ENCODE measurements around the gene MAPKAP1. TPM values are rescaled to one million over a fixed set of nuclear protein-coding genes. Genes with fewer than 3 reads are reported as not detected.

MAPKAP1 gene
- total RNA-seq, 2 experiments from 2014 or later, result 66.2 to 78.8 TPM

GRCh38 chr9:125672876-125673275 lies 34.1 kb downstream of the MAPKAP1 start:
- ChIA-PET POLR2A (interaction anchor here (0.6 kb wide), 1 partner anchor 15 kb away, joined by 4 read pairs; no protein-coding TSS in a partner anchor), CTCF (ENCODE audit: unreplicated experiment) (no interaction called here)
- Histone ChIP-seq H3K36me3 (ENCODE audit: insufficient read depth, low read length) (peaks cover 21% of the 10 kb centered on the region; the same call in 1 of the 2 replicates), H3K9me2 (ENCODE audit: insufficient read depth, low read length) (no peaks in the 10 kb centered on the region), H3K4me1 (ENCODE audit: insufficient read depth, low read length, poor library complexity, severe bottlenecking) (no peaks in the 10 kb centered on the region), H3K27ac (ENCODE audit: low read depth, low read length, poor library complexity, severe bottlenecking) (no peak overlapping the region), H2AFZ (ENCODE audit: low read length) (no peak overlapping the region), H3K4me3 (ENCODE audit: low read depth, low read length, poor library complexity, severe bottlenecking) (no peak overlapping the region), H3K9me3 (ENCODE audit: low read length) (no peaks in the 10 kb centered on the region), H3K4me2 (ENCODE audit: low read length) (no peak overlapping the region), H3K79me2 (ENCODE audit: insufficient read depth, low read depth, low read length) (no peaks in the 10 kb centered on the region), H4K20me1 (ENCODE audit: insufficient read depth, low read length) (peaks cover 16% of the 10 kb centered on the region; the same call in 1 of the 2 replicates)
- no TSS peak for BruUV-seq (replicated peaks)
- TF ChIP-seq EZH2phosphoT487 (IDR thresholded peaks at IDR 0.05; ENCODE audit: borderline replicate concordance, low read depth, low read length), result no peak
- no peak for TF ChIP-seq CTCF (conservative IDR thresholded peaks at IDR 0.05; ENCODE audit: low read length)
- intact Hi-C loops (cut with micrococcal nuclease; ENCODE audit: unreplicated experiment), result no loop called here
- no peak for DNase-seq (ENCODE audit: low spot score)

GRCh38 chr9:125663127-125663526 lies 43.9 kb downstream of the MAPKAP1 start:
- Histone ChIP-seq H2AFZ (ENCODE audit: low read length) (no peak overlapping the region), H3K9me3 (ENCODE audit: low read length) (no peaks in the 10 kb centered on the region), H3K4me2 (ENCODE audit: low read length) (no peak overlapping the region), H3K9me2 (ENCODE audit: insufficient read depth, low read length) (no peaks in the 10 kb centered on the region), H3K27ac (ENCODE audit: low read depth, low read length, poor library complexity, severe bottlenecking) (no peak overlapping the region), H4K20me1 (ENCODE audit: insufficient read depth, low read length) (no peaks in the 10 kb centered on the region), H3K79me2 (ENCODE audit: insufficient read depth, low read depth, low read length) (no peaks in the 10 kb centered on the region), H3K4me1 (ENCODE audit: insufficient read depth, low read length, poor library complexity, severe bottlenecking) (no peaks in the 10 kb centered on the region), H3K4me3 (ENCODE audit: low read depth, low read length, poor library complexity, severe bottlenecking) (no peak overlapping the region), H3K36me3 (ENCODE audit: insufficient read depth, low read length) (peaks cover 11% of the 10 kb centered on the region)
- DNase-seq (ENCODE audit: low spot score), result no peak
- TF ChIP-seq CTCF (conservative IDR thresholded peaks at IDR 0.05; ENCODE audit: low read length) (no peak), EZH2phosphoT487 (IDR thresholded peaks at IDR 0.05; ENCODE audit: borderline replicate concordance, low read depth, low read length) (no peak)
- intact Hi-C loops (cut with micrococcal nuclease; ENCODE audit: unreplicated experiment), result no loop called here
- POLR2A ChIA-PET, result no interaction called here
- BruUV-seq (replicated peaks), result no TSS peak
- CTCF ChIA-PET (ENCODE audit: unreplicated experiment), result no interaction called here

- intact Hi-C loops (cut with micrococcal nuclease; ENCODE audit: unreplicated experiment), result no loop called here
- no peak overlapping the region for H3K4me3 ChIP-seq (ENCODE audit: low read depth, low read length, poor library complexity, severe bottlenecking)
- H3K36me3 ChIP-seq (ENCODE audit: insufficient read depth, low read length), result peaks cover 9% of the 10 kb centered on the region
- POLR2A ChIA-PET, result interaction anchor here (0.6 kb wide), 1 partner anchor 854 kb away, joined by 3 read pairs; no protein-coding TSS in a partner anchor
- BruUV-seq (replicated peaks), result no TSS peak
- no peak overlapping the region for H3K27ac ChIP-seq (ENCODE audit: low read depth, low read length, poor library complexity, severe bottlenecking)
- H3K4me2 ChIP-seq (ENCODE audit: low read length), result no peak overlapping the region
- H3K9me2 ChIP-seq (ENCODE audit: insufficient read depth, low read length), result no peaks in the 10 kb centered on the region
- no peaks in the 10 kb centered on the region for H3K4me1 ChIP-seq (ENCODE audit: insufficient read depth, low read length, poor library complexity, severe bottlenecking)
- no peak overlapping the region for H2AFZ ChIP-seq (ENCODE audit: low read length)
- CTCF ChIA-PET (ENCODE audit: unreplicated experiment), result no interaction called here
- no peaks in the 10 kb centered on the region for H3K79me2 ChIP-seq (ENCODE audit: insufficient read depth, low read depth, low read length)
- DNase-seq (ENCODE audit: low spot score), result no peak
- H3K9me3 ChIP-seq (ENCODE audit: low read length), result no peaks in the 10 kb centered on the region
- H4K20me1 ChIP-seq (ENCODE audit: insufficient read depth, low read length), result no peaks in the 10 kb centered on the region
- TF ChIP-seq EZH2phosphoT487 (IDR thresholded peaks at IDR 0.05; ENCODE audit: borderline replicate concordance, low read depth, low read length), result no peak
- no peak for TF ChIP-seq CTCF (conservative IDR thresholded peaks at IDR 0.05; ENCODE audit: low read length)
Measured at GRCh38 chr9:125660557-125660956, 46.5 kb downstream of the MAPKAP1 start.
